Stomach (tissue), 19 donors: Measurements from ENCODE around the gene FAR1. TPM values are rescaled to one million over a fixed set of nuclear protein-coding genes. Genes with fewer than 3 reads are reported as not detected.
"Not testable (repeated sequence)": the region's sequence is repeated elsewhere in the genome, so short reads cannot be mapped to it uniquely, and the experiment has no call there.

Experiments
- DNase-seq, 2 donors: peaks; one replicate each; pipeline versions ENCODE4 v3.0.0 to v3.0.0-alpha.2; 2013 to 2019
- H3K27ac ChIP-seq, 5 donors: fragments of 200-600 bp in 4 of 5; sonication (generic) in 4 of 5; one replicate each; pipeline ENCODE4 v1.5.1; 2013 to 2019; ENCODE audit warnings: mild to moderate bottlenecking in 1 of 5, moderate library complexity in 1 of 5
- H3K27me3 ChIP-seq, 3 donors: fragments of 200-600 bp; sonication (generic); one replicate each; pipeline ENCODE4 v1.5.1; 2017 to 2019; ENCODE audit warnings: mixed run types in 1 of 3
- H3K36me3 ChIP-seq, 4 donors: fragments of 200-600 bp; sonication (generic); 1 replicate in 3 of 4; 2 replicates in 1 of 4; pipeline ENCODE4 v1.5.1; 2016 to 2019
- H3K4me1 ChIP-seq, 4 donors: fragments of 200-600 bp; sonication (generic); one replicate each; pipeline ENCODE4 v1.5.1; 2016 to 2019
- H3K4me3 ChIP-seq, 4 donors: fragments of 200-600 bp; sonication (generic) in 3 of 4; one replicate each; pipeline ENCODE4 v1.5.1; 2016 to 2019; ENCODE audit warnings: mild to moderate bottlenecking in 1 of 4
- H3K9me3 ChIP-seq, 4 donors: fragments of 200-600 bp; sonication (generic); one replicate each; pipeline ENCODE4 v1.5.1; 2016 to 2019
- CTCF ChIP-seq, 7 experiments: fragments of 450-650 bp in 4 of 7; fragments of 200-600 bp in 3 of 7; sonication (generic) in 3 of 7; IDR thresholded peaks; one replicate each; pipeline ENCODE4 v1.5.1; 2016 to 2019; ENCODE audit warnings: antibody characterized with exemption in 7 of 7, control low read depth in 2 of 7, mild to moderate bottlenecking in 1 of 7
- EP300 ChIP-seq: sonication (generic); formaldehyde crosslinking; IDR thresholded peaks from one replicate; pipeline ENCODE4 v1.6.1; 2017; ENCODE audit warnings: antibody characterized with exemption
- POLR2A ChIP-seq, 4 donors: fragments of 450-650 bp; IDR thresholded peaks; one replicate each; pipeline ENCODE4 v1.6.1; 2016; ENCODE audit warnings: antibody characterized with exemption in 4 of 4, control low read depth in 2 of 4, mild to moderate bottlenecking in 1 of 4, moderate library complexity in 1 of 4
- POLR2AphosphoS5 ChIP-seq, 3 donors: sonication (generic); formaldehyde crosslinking; IDR thresholded peaks; one replicate each; pipeline ENCODE4 v1.6.1; 2016; ENCODE audit warnings: antibody characterized with exemption in 3 of 3
- WGBS, 5 donors: extraction: QIAGEN DNeasy Blood & Tissue Kit in 3 of 5; methylation state at CpG; one replicate each; pipeline versions ENCODE4 v1.1.5 to v1.1.7; 2013 to 2018; 5-methylcytosine and 5-hydroxymethylcytosine counted together
- intact Hi-C: fragments of 100-400 bp; cut with DNase I; formaldehyde crosslinking; loops from one replicate; pipeline ENCODE4 v1.15.1; 2023; ENCODE audit warnings: low total_unique reads
- long read RNA-seq, 10 donors: transcript quantifications; one replicate each; lab custom pipeline, GENCODE V29; 2026
- polyA plus RNA-seq, 3 donors: library from polyadenylated mRNA; stranded (reverse); fragments of 200-250 nt; gene quantifications; one replicate each; pipeline ENCODE4 v1.2.3, GENCODE V29; 2013
- total RNA-seq, 5 donors: library from RNA; depleted of rRNA; stranded (reverse); fragments of >200 nt; gene quantifications; one replicate each; pipeline versions ENCODE4 v1.1.0 to v1.2.3, GENCODE V29; 2014 to 2016
- donor health status: healthy with polysubstance abuse.
- donor health status: Bipolar disorder and iron deficiency.
- donor health status: healthy.

The FAR1 gene
- total RNA-seq (100 to 1,000 TPM in 3 of 5 donors, 10 to 100 TPM in 2; 89.3 to 374 (median 100) TPM), polyA plus RNA-seq (10 to 100 TPM; 27.0 to 44.0 (median 34.9) TPM)
- long read RNA-seq, donor 1, full-length matches to known transcripts: 10 of 10 reads
- long read RNA-seq, donor 1, partial matches to known transcripts: 0 of 10 reads
- long read RNA-seq, donor 1, other reads (novel, unspliced or antisense): 0 of 10 reads
- long read RNA-seq, donor 2, full-length matches to known transcripts: 22 of 44 reads
- long read RNA-seq, donor 2, partial matches to known transcripts: 22 of 44 reads
- long read RNA-seq, donor 2, other reads (novel, unspliced or antisense): 0 of 44 reads
- long read RNA-seq, donor 3, full-length matches to known transcripts: 19 of 26 reads
- long read RNA-seq, donor 3, partial matches to known transcripts: 7 of 26 reads
- long read RNA-seq, donor 3, other reads (novel, unspliced or antisense): 0 of 26 reads
- long read RNA-seq, donor 4: 0 reads
- long read RNA-seq, donor 5, full-length matches to known transcripts: 21 of 27 reads
- long read RNA-seq, donor 5, partial matches to known transcripts: 6 of 27 reads
- long read RNA-seq, donor 5, other reads (novel, unspliced or antisense): 0 of 27 reads
- long read RNA-seq, donor 6, full-length matches to known transcripts: 69 of 133 reads
- long read RNA-seq, donor 6, partial matches to known transcripts: 53 of 133 reads
- long read RNA-seq, donor 6, other reads (novel, unspliced or antisense): 11 of 133 reads
- long read RNA-seq, donor 7, full-length matches to known transcripts: 11 of 11 reads
- long read RNA-seq, donor 7, partial matches to known transcripts: 0 of 11 reads
- long read RNA-seq, donor 7, other reads (novel, unspliced or antisense): 0 of 11 reads
- long read RNA-seq, donor 8, full-length matches to known transcripts: 21 of 69 reads
- long read RNA-seq, donor 8, partial matches to known transcripts: 48 of 69 reads
- long read RNA-seq, donor 8, other reads (novel, unspliced or antisense): 0 of 69 reads
- long read RNA-seq, donor 9, full-length matches to known transcripts: 15 of 15 reads
- long read RNA-seq, donor 9, partial matches to known transcripts: 0 of 15 reads
- long read RNA-seq, donor 9, other reads (novel, unspliced or antisense): 0 of 15 reads
- long read RNA-seq, donor 10, full-length matches to known transcripts: 12 of 12 reads
- long read RNA-seq, donor 10, partial matches to known transcripts: 0 of 12 reads
- long read RNA-seq, donor 10, other reads (novel, unspliced or antisense): 0 of 12 reads

GRCh38 chr11:13668102-13668956 lies at the start of gene FAR1:
TSS of gene FAR1 (plus strand) at chr11:13668668. CDS start at chr11:13694766, 26,098 bp downstream.
- TF ChIP-seq EP300 (no peak), CTCF (IDR thresholded peaks at IDR 0.05) (peak in 5 of 7 experiments; percentile 34 to 81 (median 40)), POLR2AphosphoS5 (IDR thresholded peaks at IDR 0.05) (peak; percentile 88 to 95 (median 89)), POLR2A (IDR thresholded peaks at IDR 0.05) (peak in 2 of 4 donors; percentile 29 to 39)

GRCh38 chr11:13620063-13620462 lies 48.4 kb upstream of the FAR1 start:
- no peaks in the 10 kb centered on the region for H3K36me3 ChIP-seq
- no peaks in the 10 kb centered on the region for H3K27me3 ChIP-seq
- H3K4me3 ChIP-seq: no peak overlapping the region
- no peak for DNase-seq
- WGBS, 5 donors: 73 to 100% (median 83%) methylated on average over 2 of the region's 2 CpGs
- peaks cover 0 to 28% (median 20%) of the 10 kb centered on the region in 4 donors for H3K9me3 ChIP-seq
- TF ChIP-seq CTCF (IDR thresholded peaks at IDR 0.05) (no peak), EP300 (no peak), POLR2A (IDR thresholded peaks at IDR 0.05) (no peak), POLR2AphosphoS5 (IDR thresholded peaks at IDR 0.05) (no peak)
- intact Hi-C loops: no loop called here
- H3K4me1 ChIP-seq: no peaks in the 10 kb centered on the region
- no peak overlapping the region for H3K27ac ChIP-seq

More at GRCh38 chr11:13668102-13668956, at the start of gene FAR1:
- intact Hi-C loops: no loop called here
- WGBS, 5 donors: 0 to 2% (median 0%) methylated on average over 40 to 103 of the region's 104 CpGs
- Histone ChIP-seq H3K27ac (peak within 1 kb of the TSS; percentile 93 to 98 (median 97)), H3K27me3 (no peaks in the 10 kb centered on the region), H3K9me3 (no peaks in the 10 kb centered on the region), H3K4me1 (peaks cover 19 to 57% (median 36%) of the 10 kb centered on the region in 4 donors), H3K4me3 (peak within 1 kb of the TSS; percentile 91 to 99 (median 98)), H3K36me3 (no peaks in the 10 kb centered on the region)
- peak; percentile 96 to 100 for DNase-seq

- 91 to 99% (median 94%) methylated on average over 3 of the region's 3 CpGs for WGBS, 5 donors
- intact Hi-C loops, H3K4me3 ChIP-seq, H3K27me3 ChIP-seq, DNase-seq, H3K9me3 ChIP-seq, H3K4me1 ChIP-seq, H3K36me3 ChIP-seq, H3K27ac ChIP-seq: not testable (repeated sequence)
These were observed 41.6 kb upstream of the FAR1 start for GRCh38 chr11:13626818-13627217.

- H3K27me3 ChIP-seq, H3K36me3 ChIP-seq, H3K9me3 ChIP-seq, H3K27ac ChIP-seq, intact Hi-C loops, H3K4me3 ChIP-seq, DNase-seq, H3K4me1 ChIP-seq: not testable (repeated sequence)
- WGBS, 5 donors: 70 to 90% (median 75%) methylated on average over 5 to 8 of the region's 8 CpGs
These were observed 39.8 kb upstream of the FAR1 start for GRCh38 chr11:13628634-13629033.
